CD14-positive monocyte (primary cell): ENCODE measurements around the gene SDHAF1. TPM values are rescaled to one million over a fixed set of nuclear protein-coding genes. Genes with fewer than 3 reads are reported as not detected.

Experiments used
- DNase-seq, 3 donors: peaks; one replicate each; pipeline ENCODE4 v3.0.0-alpha.2; 2011 to 2022
- H2AFZ ChIP-seq: 2 replicates; pipeline ENCODE4 v1.6.0; 2012; ENCODE audit warnings: mild to moderate bottlenecking, low read depth, low read length, inconsistent platforms; ENCODE audit not compliant: insufficient read depth, poor library complexity, severe bottlenecking
- H3K27ac ChIP-seq, 2 donors: 1 replicate in 1 of 2; 2 replicates in 1 of 2; pipeline ENCODE4 v1.5.1; 2012 to 2013; ENCODE audit warnings: low read length in 2 of 2, control low read depth in 1 of 2, inconsistent platforms in 1 of 2, low read depth in 1 of 2, mild to moderate bottlenecking in 1 of 2
- H3K27me3 ChIP-seq, 2 donors: one replicate each; pipeline versions ENCODE4 v1.6.0 to v1.6.1; 2011 to 2013; ENCODE audit warnings: low read length in 2 of 2; ENCODE audit not compliant: control insufficient read depth in 2 of 2, insufficient read depth in 2 of 2
- H3K36me3 ChIP-seq, 2 donors: replicated peaks in 1 of 2; 1 replicate in 1 of 2; 2 replicates in 1 of 2; pipeline versions ENCODE4 v1.5.1 to v1.6.1; 2012 to 2013; ENCODE audit warnings: low read length in 2 of 2, control low read depth in 1 of 2, inconsistent platforms in 1 of 2, mild to moderate bottlenecking in 1 of 2; ENCODE audit not compliant: insufficient read depth in 2 of 2, control insufficient read depth in 1 of 2
- H3K4me1 ChIP-seq, 2 donors: 1 replicate in 1 of 2; 2 replicates in 1 of 2; pipeline versions ENCODE4 v1.5.1 to v1.6.1; 2012 to 2013; ENCODE audit warnings: low read length in 2 of 2, control low read depth in 1 of 2, inconsistent platforms in 1 of 2, mild to moderate bottlenecking in 1 of 2, moderate library complexity in 1 of 2; ENCODE audit not compliant: insufficient read depth in 2 of 2, control insufficient read depth in 1 of 2
- H3K4me2 ChIP-seq: replicated peaks from 2 replicates; pipeline ENCODE3; 2012; ENCODE audit warnings: low read length, moderate library complexity, mild to moderate bottlenecking; ENCODE audit not compliant: poor library complexity, severe bottlenecking; ENCODE audit errors: extremely low read depth
- H3K4me3 ChIP-seq, 3 experiments: fragments of 200-600 bp in 1 of 3; sonication (generic) in 1 of 3; replicated peaks in 1 of 3; 1 replicate in 2 of 3; 2 replicates in 1 of 3; pipeline ENCODE4 v1.5.1; 2011 to 2013; ENCODE audit warnings: low read length in 3 of 3, mild to moderate bottlenecking in 3 of 3, control low read depth in 2 of 3, low read depth in 2 of 3, inconsistent platforms in 1 of 3, moderate library complexity in 1 of 3
- H3K79me2 ChIP-seq: 2 replicates; pipeline ENCODE4 v1.6.0; 2012; ENCODE audit warnings: mild to moderate bottlenecking, control low read depth, inconsistent platforms, low read length, moderate library complexity; ENCODE audit not compliant: insufficient read depth
- H3K9ac ChIP-seq: 2 replicates; pipeline ENCODE4 v1.6.0; 2017; ENCODE audit warnings: low read length, mild to moderate bottlenecking; ENCODE audit not compliant: insufficient read depth, poor library complexity, severe bottlenecking
- H3K9me3 ChIP-seq, 2 donors: replicated peaks in 1 of 2; 1 replicate in 1 of 2; 2 replicates in 1 of 2; pipeline versions ENCODE4 v1.5.1 to v1.6.1; 2012 to 2013; ENCODE audit warnings: low read length in 2 of 2, control low read depth in 1 of 2; ENCODE audit not compliant: control insufficient read depth in 1 of 2, insufficient read depth in 1 of 2
- H4K20me1 ChIP-seq: 2 replicates; pipeline ENCODE4 v1.6.0; 2012; ENCODE audit warnings: mild to moderate bottlenecking, low read length, control low read depth, moderate library complexity; ENCODE audit not compliant: insufficient read depth
- H3K27ac Mint-ChIP-seq, 7 donors: one replicate each; pipeline ENCODE4 v1.8.0; 2020; ENCODE audit warnings: mild to moderate bottlenecking in 7 of 7, mixed read lengths in 7 of 7, moderate library complexity in 6 of 7, inconsistent platforms in 2 of 7
- H3K27me3 Mint-ChIP-seq, 3 donors: one replicate each; pipeline ENCODE4 v1.8.0; 2021 to 2022; ENCODE audit warnings: low read depth in 3 of 3, mild to moderate bottlenecking in 3 of 3, mixed read lengths in 3 of 3, moderate library complexity in 3 of 3, inconsistent platforms in 1 of 3
- H3K36me3 Mint-ChIP-seq, 2 donors: one replicate each; pipeline ENCODE4 v1.8.0; 2020; ENCODE audit warnings: mixed read lengths in 2 of 2, inconsistent platforms in 1 of 2, mild to moderate bottlenecking in 1 of 2
- H3K4me1 Mint-ChIP-seq: one replicate; pipeline ENCODE4 v1.8.0; 2020; ENCODE audit warnings: mild to moderate bottlenecking, mixed read lengths
- H3K4me3 Mint-ChIP-seq, 2 donors: one replicate each; pipeline ENCODE4 v1.8.0; 2020; ENCODE audit warnings: mild to moderate bottlenecking in 2 of 2, mixed read lengths in 2 of 2, moderate library complexity in 1 of 2
- H3K9me3 Mint-ChIP-seq, 7 donors: one replicate each; pipeline ENCODE4 v1.8.0; 2020 to 2022; ENCODE audit warnings: mixed read lengths in 7 of 7, mild to moderate bottlenecking in 6 of 7, moderate library complexity in 6 of 7, inconsistent platforms in 2 of 7
- CTCF ChIP-seq: fragments of 200-600 bp; IDR thresholded peaks from one replicate; pipeline ENCODE4 v1.8.0; 2022; ENCODE audit warnings: antibody characterized with exemption, mild to moderate bottlenecking
- WGBS: methylation state at CpG from one replicate; pipeline ENCODE4 v1.1.5; 2013; ENCODE audit warnings: missing lambda C conversion rate; ENCODE audit not compliant: insufficient coverage; 5-methylcytosine and 5-hydroxymethylcytosine counted together
- intact Hi-C, 2 donors: fragments of 100-400 bp; cut with micrococcal nuclease; formaldehyde crosslinking; loops; one replicate each; pipeline versions ENCODE4 v1.15.0 to v1.15.1; 2023
- polyA plus RNA-seq, 3 donors: library from polyadenylated mRNA; depleted of rRNA in 1 of 3; unstranded in 2 of 3; stranded (reverse) in 1 of 3; fragments of 300-500 nt in 2 of 3; fragments of >200 nt in 1 of 3; fragmentation: Illumina TruSeq in 2 of 3; gene quantifications; 1 replicate in 2 of 3; 2 replicates in 1 of 3; pipeline ENCODE4 v1.2.3, GENCODE V29; 2012 to 2021

Gene SDHAF1
- polyA plus RNA-seq, 3 donors, result 10.4 to 26.9 (median 19.0) TPM

- Mint-ChIP-seq H3K9me3 (no peaks in the 10 kb centered on the region), H3K4me1 (peaks cover 28% of the 10 kb centered on the region), H3K36me3 (peaks cover 13 to 28% of the 10 kb centered on the region in 2 donors), H3K27me3 (peaks cover 3 to 4% (median 3%) of the 10 kb centered on the region in 3 donors), H3K27ac (peak overlapping the region in 1 of 7 donors; percentile 24), H3K4me3 (no peak overlapping the region)
- no peaks in the 10 kb centered on the region for H3K9me3 ChIP-seq
- H3K9ac ChIP-seq, result peak overlapping the region; percentile 79
- no peak overlapping the region for H2AFZ ChIP-seq
- 98% methylated on average over 5 of the region's 8 CpGs for WGBS
- peaks cover 32% of the 10 kb centered on the region for H4K20me1 ChIP-seq
- H3K4me2 ChIP-seq, result no peak overlapping the region
- no peak overlapping the region for H3K27ac ChIP-seq
- H3K27me3 ChIP-seq, result no peaks in the 10 kb centered on the region
- DNase-seq, result no peak
- peaks cover 23 to 28% of the 10 kb centered on the region in 2 donors for H3K4me1 ChIP-seq
- intact Hi-C loops, result loop anchor here in 1 of 2 donors (5.0 kb wide), 1 partner anchor 56 kb away; the partner anchor contains the start of genes THAP8 and WDR62
- H3K79me2 ChIP-seq, result peaks cover 34% of the 10 kb centered on the region
- no peak for TF ChIP-seq CTCF
- peak overlapping the region in 1 of 3 experiments; percentile 85 for H3K4me3 ChIP-seq
- H3K36me3 ChIP-seq, result peaks cover 11 to 25% of the 10 kb centered on the region in 2 donors
These were observed 1.8 kb downstream of the SDHAF1 start for GRCh38 chr19:35996777-35997176.

GRCh38 chr19:36001605-36002004 lies 6.6 kb downstream of the SDHAF1 start:
- no peak overlapping the region for H3K4me3 Mint-ChIP-seq
- WGBS, result 96% methylated on average over 3 of the region's 3 CpGs
- H3K27me3 ChIP-seq, result no peaks in the 10 kb centered on the region
- no peaks in the 10 kb centered on the region for H3K9me3 ChIP-seq
- H3K4me3 ChIP-seq, result no peak overlapping the region
- peaks cover 11% of the 10 kb centered on the region for H3K4me1 Mint-ChIP-seq
- intact Hi-C loops, result no loop called here
- no peak overlapping the region for H3K9ac ChIP-seq
- peaks cover 18% of the 10 kb centered on the region for H3K79me2 ChIP-seq
- no peak overlapping the region for H2AFZ ChIP-seq
- peaks cover 13 to 30% of the 10 kb centered on the region in 2 donors for H3K36me3 Mint-ChIP-seq
- no peak for DNase-seq
- TF ChIP-seq CTCF, result no peak
- H3K9me3 Mint-ChIP-seq, result peaks cover 0 to 4% (median 0%) of the 10 kb centered on the region in 7 donors
- H4K20me1 ChIP-seq, result peaks cover 19% of the 10 kb centered on the region
- H3K36me3 ChIP-seq, result peaks cover 11 to 30% of the 10 kb centered on the region in 2 donors
- H3K4me1 ChIP-seq, result peaks cover 1 to 2% of the 10 kb centered on the region in 2 donors
- H3K4me2 ChIP-seq, result no peak overlapping the region
- H3K27ac ChIP-seq, result no peak overlapping the region
- peaks cover 0 to 3% (median 2%) of the 10 kb centered on the region in 3 donors for H3K27me3 Mint-ChIP-seq
- peak overlapping the region in 1 of 7 donors; percentile 46 for H3K27ac Mint-ChIP-seq
